Retinal pigment epithelial cell (primary cell): ENCODE measurements around the gene WDR81.

ENCODE experiments used
- DNase-seq: peaks from one replicate; pipeline ENCODE4 v3.0.0-alpha.2; 2010; ENCODE audit warnings: low read depth
- H3K4me3 ChIP-seq: 2 replicates; pipeline ENCODE4 v1.5.1; 2011; ENCODE audit warnings: mild to moderate bottlenecking, low read length, control low read depth, moderate library complexity
- CTCF ChIP-seq: conservative IDR thresholded peaks from 2 replicates; pipeline ENCODE4 v1.5.1; 2011; ENCODE audit warnings: low read depth, low read length, control low read depth, inconsistent platforms

WDR81 gene

GRCh38 chr17:1742371-1743087, 18.0 kb downstream of the WDR81 start, which contains the start of gene SERPINF2:
Gene SERPINF2, plus strand, starts transcription at chr17:1742871. Its CDS starts 2,125 bp downstream, at chr17:1744996.
- TF ChIP-seq CTCF = no peak
- H3K4me3 ChIP-seq = no peak within 1 kb of the TSS
- no peak for DNase-seq

- TF ChIP-seq CTCF = no peak
- no peak overlapping the region for H3K4me3 ChIP-seq
- DNase-seq = no peak
These were observed 18.6 kb downstream of the WDR81 start for GRCh38 chr17:1743088-1743439.

- no peak for DNase-seq
- no peak overlapping the region for H3K4me3 ChIP-seq
- no peak for TF ChIP-seq CTCF
These were observed 20.3 kb downstream of the WDR81 start for GRCh38 chr17:1744551-1745512.

- H3K4me3 ChIP-seq = no peak overlapping the region
- no peak for DNase-seq
- TF ChIP-seq CTCF = no peak
These were observed 21.1 kb downstream of the WDR81 start for GRCh38 chr17:1745513-1746020.

- no peak for TF ChIP-seq CTCF
- no peak for DNase-seq
These were observed 22.6 kb downstream of the WDR81 start for GRCh38 chr17:1746975-1747543.

GRCh38 chr17:1750628-1751027, 26.1 kb downstream of the WDR81 start:
- no peak for DNase-seq
- TF ChIP-seq CTCF = no peak
- H3K4me3 ChIP-seq = no peak overlapping the region

More at GRCh38 chr17:1746975-1747543, 22.6 kb downstream of the WDR81 start:
- H3K4me3 ChIP-seq = no peak overlapping the region
